Dendritic cell treated with granulocyte-macrophage colony-stimulating factor and Interleukin-4, amounts not matched to agents 40 ng/mL and 50 ng/mL, for 4 days (primary cell): ENCODE results near the gene ADAP1.
"Not testable (repeated sequence)": the region's sequence is repeated elsewhere in the genome, so short reads cannot be mapped to it uniquely, and the experiment has no call there.

Source experiments
- H3K27ac Mint-ChIP-seq: one replicate; pipeline ENCODE4 v1.8.0; 2022; ENCODE audit warnings: mild to moderate bottlenecking, mixed read lengths
- H3K27me3 Mint-ChIP-seq: one replicate; pipeline ENCODE4 v1.8.0; 2022; ENCODE audit warnings: mild to moderate bottlenecking, mixed read lengths
- H3K36me3 Mint-ChIP-seq: one replicate; pipeline ENCODE4 v1.8.0; 2022; ENCODE audit warnings: low read depth, mixed read lengths
- H3K4me1 Mint-ChIP-seq: one replicate; pipeline ENCODE4 v1.8.0; 2022; ENCODE audit warnings: low read depth, mixed read lengths
- H3K4me3 Mint-ChIP-seq: one replicate; pipeline ENCODE4 v1.8.0; 2022; ENCODE audit warnings: mild to moderate bottlenecking, moderate library complexity, mixed read lengths
- H3K9me3 Mint-ChIP-seq: one replicate; pipeline ENCODE4 v1.8.0; 2022; ENCODE audit warnings: mixed read lengths
- intact Hi-C: fragments of 100-400 bp; cut with micrococcal nuclease; formaldehyde crosslinking; loops from one replicate; pipeline ENCODE4 v1.15.0; 2022

The ADAP1 gene

DNA sequence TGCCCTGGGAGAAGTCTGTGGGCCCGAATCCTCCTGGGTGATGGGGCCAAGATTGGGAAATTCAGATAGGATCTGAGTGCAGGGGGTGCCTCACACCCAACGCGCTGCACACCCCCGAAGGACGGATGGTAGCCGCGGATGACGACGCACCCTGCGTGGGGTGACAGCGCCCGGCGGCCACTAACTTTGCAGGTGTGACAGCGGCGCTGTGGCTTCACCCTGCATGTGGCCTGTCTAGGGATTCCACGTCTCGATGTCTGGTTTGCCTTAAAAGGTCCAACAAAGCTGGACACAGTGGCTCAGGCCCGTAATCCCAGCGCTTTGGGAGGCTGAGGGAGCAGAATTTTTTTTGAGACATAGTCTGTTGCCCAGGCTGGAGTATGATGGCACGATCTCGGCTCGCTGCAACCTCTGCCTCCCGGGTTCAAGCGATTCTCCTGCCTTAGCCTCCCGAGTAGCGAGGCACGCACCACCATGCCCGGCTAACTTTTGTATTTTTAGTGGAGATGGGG lies 18.6 kb downstream of the ADAP1 start:
- H3K36me3 Mint-ChIP-seq, result peaks cover 66% of the 10 kb centered on the region
- no peak overlapping the region for H3K4me3 Mint-ChIP-seq
- H3K9me3 Mint-ChIP-seq, result no peaks in the 10 kb centered on the region
- peaks cover 9% of the 10 kb centered on the region for H3K27me3 Mint-ChIP-seq
- H3K27ac Mint-ChIP-seq, result no peak overlapping the region
- intact Hi-C loops, result no loop called here
- H3K4me1 Mint-ChIP-seq, result peaks cover 63% of the 10 kb centered on the region

DNA sequence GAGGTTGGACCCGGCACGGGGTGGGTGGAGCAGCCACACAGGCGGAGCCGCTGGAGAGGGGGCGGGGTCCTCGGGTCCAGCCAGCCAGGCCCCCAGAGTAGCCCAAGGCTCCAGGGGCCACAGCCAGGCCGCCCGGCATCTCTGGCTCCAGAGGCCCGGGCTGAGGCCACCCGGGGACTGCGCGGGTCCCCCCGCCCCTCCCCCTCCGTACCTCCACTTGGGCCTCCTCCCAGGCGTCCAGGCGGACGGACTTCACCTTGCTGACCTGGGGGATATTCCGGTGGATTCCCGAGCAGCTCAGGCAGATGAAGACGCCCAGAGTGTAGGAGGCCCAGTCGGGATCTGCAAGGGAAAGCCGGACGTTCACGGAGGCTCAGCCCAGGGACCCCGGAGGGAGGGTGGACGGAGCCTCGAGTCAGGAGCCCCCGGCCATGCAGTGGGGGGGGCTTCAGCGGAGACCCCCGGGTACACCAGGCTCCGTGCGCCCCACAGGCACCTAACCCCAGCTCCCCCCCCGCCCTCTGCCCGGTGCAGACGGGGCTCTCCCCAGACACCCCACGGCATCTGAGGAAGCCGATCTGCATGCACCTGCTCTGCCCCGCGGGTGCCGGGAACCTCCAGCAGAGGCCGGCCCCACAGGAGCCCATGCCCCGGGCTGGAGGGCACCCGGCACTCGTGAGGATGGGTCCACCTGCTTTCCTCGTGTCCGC lies 19.2 kb downstream of the ADAP1 start:
- Mint-ChIP-seq H3K27ac (no peak overlapping the region), H3K4me1 (peaks cover 63% of the 10 kb centered on the region), H3K36me3 (peaks cover 71% of the 10 kb centered on the region), H3K9me3 (no peaks in the 10 kb centered on the region), H3K4me3 (no peak overlapping the region), H3K27me3 (peaks cover 9% of the 10 kb centered on the region)
- intact Hi-C loops, result no loop called here

DNA sequence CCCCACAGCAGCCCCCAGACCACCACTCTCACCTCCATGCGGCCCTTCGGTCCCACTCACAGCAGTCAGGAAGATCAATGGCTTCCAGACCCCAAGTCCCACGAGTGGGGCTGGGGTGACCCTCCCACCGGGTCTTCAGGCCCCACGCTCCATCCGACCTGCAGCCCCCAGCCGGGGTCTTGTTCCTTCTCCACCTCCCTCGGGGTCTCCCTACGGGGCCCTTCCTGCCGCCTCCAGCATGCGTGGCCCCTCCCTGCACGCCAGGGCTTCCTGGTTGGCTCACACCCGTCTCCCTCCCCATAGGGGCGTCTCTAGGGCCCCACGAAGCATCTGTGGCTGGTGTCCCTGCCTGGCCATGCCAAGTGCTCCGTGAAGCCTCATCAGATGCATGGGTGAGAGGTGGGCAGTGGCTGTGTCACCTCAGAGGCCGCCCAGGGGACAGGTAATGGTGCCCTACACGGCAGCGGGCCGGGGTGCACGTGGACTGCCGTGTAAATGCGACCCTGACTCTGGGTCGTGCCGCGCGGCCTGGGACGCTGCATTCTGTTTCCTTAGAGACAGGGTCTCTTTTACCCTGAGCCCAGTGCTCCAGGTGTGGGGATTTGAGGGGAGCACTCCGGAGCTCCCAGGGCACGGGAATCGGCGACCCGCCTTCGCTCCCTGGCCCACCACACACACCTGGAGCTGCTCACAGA lies 19.9 kb downstream of the ADAP1 start:
- Mint-ChIP-seq H3K4me3 (no peak overlapping the region), H3K4me1 (peaks cover 63% of the 10 kb centered on the region), H3K36me3 (peaks cover 78% of the 10 kb centered on the region), H3K27me3 (peaks cover 9% of the 10 kb centered on the region), H3K27ac (no peak overlapping the region), H3K9me3 (no peaks in the 10 kb centered on the region)
- intact Hi-C loops, result no loop called here

DNA sequence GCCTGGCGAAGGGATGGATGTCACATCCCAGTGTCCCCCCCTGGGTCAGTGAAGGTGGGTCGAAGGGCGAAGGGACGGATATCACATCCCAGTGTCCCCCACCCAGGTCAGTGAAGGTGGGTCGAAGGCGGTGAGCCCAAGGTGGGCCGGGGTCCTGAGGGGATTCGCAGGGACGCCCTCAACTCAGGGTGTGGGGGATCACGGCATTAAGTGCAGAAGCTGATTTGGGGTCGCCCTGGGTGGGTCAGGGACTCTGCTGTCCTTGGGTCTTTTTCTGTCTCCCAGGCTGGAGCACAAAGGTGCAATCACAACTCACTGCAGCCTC lies 21.9 kb downstream of the ADAP1 start:
- no peaks in the 10 kb centered on the region for H3K9me3 Mint-ChIP-seq
- peaks cover 72% of the 10 kb centered on the region for H3K4me1 Mint-ChIP-seq
- peaks cover 9% of the 10 kb centered on the region for H3K27me3 Mint-ChIP-seq
- H3K4me3 Mint-ChIP-seq, result no peak overlapping the region
- H3K36me3 Mint-ChIP-seq, result peaks cover 73% of the 10 kb centered on the region
- intact Hi-C loops, result no loop called here
- H3K27ac Mint-ChIP-seq, result peak overlapping the region; percentile 77

DNA sequence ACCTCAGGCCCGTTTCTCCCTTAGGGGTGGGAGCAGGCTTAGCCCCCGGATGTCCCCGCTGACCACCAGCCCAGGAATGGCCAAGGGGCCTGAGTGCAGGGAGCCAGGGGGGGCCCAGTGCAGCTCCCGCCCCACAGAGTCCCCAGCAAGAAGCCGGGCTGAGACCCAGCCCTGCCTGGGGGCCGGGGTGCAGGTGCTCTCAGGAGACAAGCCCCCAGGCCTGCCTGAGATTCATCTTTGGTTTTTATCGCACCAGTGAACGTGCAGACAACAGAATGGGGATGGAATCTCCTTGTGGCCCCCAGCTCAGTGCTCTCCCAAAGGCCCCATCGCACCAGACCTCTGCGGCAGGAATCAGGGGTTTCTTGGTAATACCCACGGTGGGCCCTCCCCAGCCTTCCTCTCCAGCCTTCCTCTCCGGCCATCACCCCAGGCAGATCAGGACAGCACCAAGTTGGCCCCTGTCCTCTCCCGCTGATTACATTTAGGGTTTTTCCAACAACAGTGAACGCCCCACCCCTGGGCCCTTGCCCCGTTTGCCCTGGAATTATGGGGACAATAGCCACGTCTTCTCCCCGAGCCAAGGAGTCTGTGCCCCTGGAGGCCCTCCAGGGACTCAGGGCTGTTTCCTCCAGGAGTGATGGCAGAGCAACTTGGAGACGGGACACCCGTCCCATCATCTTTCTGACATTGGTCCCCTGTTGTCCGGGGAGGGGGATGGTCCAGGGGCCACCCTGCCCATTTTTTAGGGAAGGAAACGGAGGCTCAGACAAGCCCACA lies 22.4 kb downstream of the ADAP1 start:
- Mint-ChIP-seq H3K4me3 (no peak overlapping the region), H3K27ac (peak overlapping the region; percentile 77), H3K27me3 (peaks cover 9% of the 10 kb centered on the region), H3K36me3 (peaks cover 79% of the 10 kb centered on the region), H3K4me1 (peaks cover 77% of the 10 kb centered on the region), H3K9me3 (no peaks in the 10 kb centered on the region)
- intact Hi-C loops, result no loop called here

DNA sequence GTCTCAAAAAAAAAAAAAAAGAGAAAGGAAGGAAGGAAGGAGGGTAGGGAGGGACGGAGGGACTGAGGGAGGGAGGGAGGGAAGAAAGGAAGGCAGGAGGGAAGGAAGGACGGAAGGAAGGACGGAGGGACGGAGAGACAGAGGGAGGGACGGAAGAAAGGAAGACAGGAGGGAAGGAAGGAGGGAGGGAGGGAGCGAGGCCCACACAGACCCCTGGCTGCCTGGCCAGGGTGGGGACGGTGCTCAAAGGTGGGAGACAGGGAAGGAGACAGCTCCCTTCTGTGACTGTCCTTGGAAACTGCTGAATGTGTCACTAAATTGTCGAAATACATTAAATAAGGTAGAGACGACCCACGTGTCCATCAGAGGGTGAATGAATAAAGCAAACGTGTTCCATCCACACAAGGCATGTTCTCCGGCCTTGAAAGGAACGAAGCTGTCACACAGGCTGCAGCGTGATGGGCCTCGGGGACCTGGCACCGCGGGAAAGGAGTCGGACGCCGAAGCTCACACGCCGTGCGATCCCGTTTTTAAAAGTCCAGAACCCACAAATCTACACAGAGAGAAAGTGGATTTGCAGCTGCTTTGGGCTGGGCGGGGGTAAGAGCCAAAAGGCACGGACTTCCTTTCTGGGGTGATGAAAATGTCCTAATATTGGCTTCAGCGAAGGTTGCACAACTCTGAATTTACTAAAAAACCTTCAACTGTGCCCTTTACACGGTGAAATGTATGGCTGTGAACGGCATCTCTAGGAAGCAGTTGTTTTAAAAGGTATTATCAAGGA lies 23.3 kb downstream of the ADAP1 start:
- Mint-ChIP-seq H3K27me3 (peaks cover 9% of the 10 kb centered on the region), H3K4me3 (no peak overlapping the region), H3K4me1 (peaks cover 81% of the 10 kb centered on the region), H3K36me3 (peaks cover 83% of the 10 kb centered on the region), H3K27ac (peak overlapping the region; percentile 77), H3K9me3 (no peaks in the 10 kb centered on the region)
- intact Hi-C loops, result no loop called here

DNA sequence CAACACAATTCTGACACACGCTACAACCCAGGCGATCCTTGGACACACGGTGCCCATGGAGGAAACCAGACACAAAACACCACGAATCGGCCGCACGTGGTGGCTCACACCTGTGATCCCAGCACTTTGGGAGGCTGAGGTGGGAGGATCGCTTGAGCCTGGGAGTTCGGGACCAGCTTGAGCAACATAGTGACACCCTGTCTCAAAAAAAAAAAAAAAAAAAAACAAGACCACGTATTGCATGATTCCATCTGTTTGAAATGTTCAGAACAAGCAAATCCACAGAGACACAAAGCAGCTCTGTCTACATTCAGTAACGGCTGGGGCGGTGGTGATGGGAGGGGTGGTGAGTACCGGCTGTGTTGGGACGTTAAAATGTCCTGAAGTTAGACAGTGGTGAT lies 25.2 kb downstream of the ADAP1 start:
- peaks cover 9% of the 10 kb centered on the region for H3K27me3 Mint-ChIP-seq
- intact Hi-C loops, result loop anchor here (10.0 kb wide), 1 partner anchor 135 kb away; no protein-coding TSS in a partner anchor
- peak overlapping the region; percentile 92 for H3K27ac Mint-ChIP-seq
- H3K4me1 Mint-ChIP-seq, result peaks cover 84% of the 10 kb centered on the region
- peak overlapping the region; percentile 68 for H3K4me3 Mint-ChIP-seq
- H3K36me3 Mint-ChIP-seq, result peaks cover 80% of the 10 kb centered on the region
- no peaks in the 10 kb centered on the region for H3K9me3 Mint-ChIP-seq

DNA sequence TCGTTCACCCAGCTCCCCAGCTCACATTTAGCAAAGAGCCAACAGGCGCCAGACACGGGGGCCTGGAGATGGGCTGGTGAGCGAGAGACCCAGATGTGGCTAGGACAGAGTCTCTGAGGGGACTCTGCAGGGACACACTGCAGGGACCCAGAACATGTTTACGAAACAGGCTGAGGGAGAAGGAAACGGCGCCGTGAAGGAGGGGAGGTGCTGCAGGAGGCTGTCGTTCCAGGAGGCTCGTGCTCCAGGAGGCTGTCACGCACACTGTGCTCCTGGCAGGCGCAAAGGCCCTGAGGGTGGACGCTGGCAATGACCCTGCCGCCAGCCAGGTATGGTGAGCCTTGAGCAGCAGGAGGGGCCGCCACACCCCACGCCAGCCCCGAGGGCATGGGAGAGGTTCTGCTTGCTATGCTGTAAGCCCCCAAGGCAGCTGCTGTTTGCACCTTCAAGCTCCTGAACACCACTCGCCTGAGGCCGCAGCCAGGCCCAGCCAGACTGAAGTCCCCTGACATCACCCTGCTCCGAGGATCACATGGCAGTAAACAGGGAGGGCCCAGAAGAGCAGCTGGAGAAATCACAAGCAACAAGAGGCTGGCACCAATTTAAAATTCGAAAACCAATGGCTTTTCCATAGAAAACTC lies 27.3 kb downstream of the ADAP1 start:
- Mint-ChIP-seq H3K27me3 (peaks cover 5% of the 10 kb centered on the region), H3K36me3 (peaks cover 74% of the 10 kb centered on the region), H3K4me1 (peaks cover 94% of the 10 kb centered on the region), H3K9me3 (no peaks in the 10 kb centered on the region), H3K4me3 (no peak overlapping the region), H3K27ac (peak overlapping the region; percentile 8)
- intact Hi-C loops, result loop anchor here (10.0 kb wide), 1 partner anchor 138 kb away; no protein-coding TSS in a partner anchor

DNA sequence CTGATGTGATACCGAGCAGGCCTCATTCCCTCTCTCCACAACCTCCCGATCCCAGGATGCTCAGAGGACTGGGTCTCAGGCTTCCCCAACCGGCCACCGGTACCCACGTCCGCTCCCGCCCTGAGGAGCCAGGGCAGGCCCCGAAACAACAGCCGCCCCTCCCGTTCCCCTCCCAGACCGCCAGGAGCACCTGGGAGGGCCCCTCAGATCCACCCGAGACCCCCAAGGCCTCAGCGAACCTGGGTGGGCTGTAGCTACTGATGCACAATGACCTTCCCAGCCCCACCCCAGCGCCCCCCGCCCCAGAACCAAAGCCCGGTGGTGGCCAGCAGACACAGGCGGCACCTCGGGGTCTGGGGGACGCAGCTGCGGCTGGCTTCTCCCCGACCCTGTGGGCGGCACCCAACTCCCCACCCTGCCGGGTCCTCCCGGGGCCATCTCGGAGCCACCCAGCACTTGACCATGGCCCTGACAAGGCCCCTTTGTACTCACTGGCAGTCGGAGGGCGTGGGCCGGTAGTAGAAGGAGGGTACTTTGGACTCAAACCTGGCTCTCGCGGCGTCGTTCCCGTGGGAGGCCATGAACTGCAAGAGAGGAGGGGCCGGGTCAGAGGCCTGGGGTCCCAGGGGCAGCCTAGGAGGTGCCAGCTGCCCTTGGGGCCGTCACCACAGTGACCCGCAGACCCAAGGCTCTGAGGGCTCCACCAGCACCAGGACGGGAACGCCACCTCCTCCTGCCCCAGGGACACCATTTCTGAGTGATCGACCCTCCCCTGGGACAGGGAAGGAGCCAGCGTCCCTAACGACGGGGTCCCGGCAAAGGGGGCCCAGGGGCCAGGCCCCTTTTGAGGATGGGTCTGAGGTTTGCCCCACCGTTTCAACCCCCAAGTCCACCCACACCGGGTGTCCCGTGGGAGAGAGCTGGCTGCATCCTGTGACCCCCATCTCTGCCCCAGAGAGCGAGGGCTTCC lies 28.1 kb downstream of the ADAP1 start:
- H3K4me3 Mint-ChIP-seq, result no peak overlapping the region
- peak overlapping the region; percentile 69 for H3K27ac Mint-ChIP-seq
- no peaks in the 10 kb centered on the region for H3K9me3 Mint-ChIP-seq
- peaks cover 90% of the 10 kb centered on the region for H3K4me1 Mint-ChIP-seq
- H3K36me3 Mint-ChIP-seq, result peaks cover 71% of the 10 kb centered on the region
- H3K27me3 Mint-ChIP-seq, result peaks cover 6% of the 10 kb centered on the region
- intact Hi-C loops, result loop anchor here (10.0 kb wide), 1 partner anchor 138 kb away; no protein-coding TSS in a partner anchor

DNA sequence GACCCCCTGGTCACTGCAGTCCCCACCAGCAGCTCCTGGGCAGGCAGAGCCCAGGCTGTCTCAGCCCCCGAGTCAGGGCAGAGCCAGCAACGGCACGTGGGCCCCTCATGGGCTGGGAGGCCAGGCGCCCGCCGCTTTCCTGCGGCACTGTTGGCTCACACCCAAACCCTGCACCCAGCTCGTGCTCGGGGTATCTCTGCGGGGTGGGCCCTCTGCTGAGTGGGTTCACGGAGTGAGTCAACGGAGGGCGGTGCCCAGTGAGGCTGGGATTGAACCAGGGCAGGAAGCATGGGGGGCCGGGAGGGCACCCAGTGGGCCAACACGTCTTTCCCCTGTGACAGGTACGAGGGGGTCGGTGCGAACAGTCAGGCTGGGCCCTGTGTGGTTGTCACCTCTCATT lies 28.9 kb downstream of the ADAP1 start:
- Mint-ChIP-seq H3K9me3 (no peaks in the 10 kb centered on the region), H3K4me1 (peaks cover 90% of the 10 kb centered on the region), H3K36me3 (peaks cover 71% of the 10 kb centered on the region), H3K4me3 (no peak overlapping the region), H3K27me3 (peaks cover 2% of the 10 kb centered on the region), H3K27ac (peak overlapping the region; percentile 69)
- intact Hi-C loops, result loop anchor here (10.0 kb wide), 1 partner anchor 139 kb away; no protein-coding TSS in a partner anchor

DNA sequence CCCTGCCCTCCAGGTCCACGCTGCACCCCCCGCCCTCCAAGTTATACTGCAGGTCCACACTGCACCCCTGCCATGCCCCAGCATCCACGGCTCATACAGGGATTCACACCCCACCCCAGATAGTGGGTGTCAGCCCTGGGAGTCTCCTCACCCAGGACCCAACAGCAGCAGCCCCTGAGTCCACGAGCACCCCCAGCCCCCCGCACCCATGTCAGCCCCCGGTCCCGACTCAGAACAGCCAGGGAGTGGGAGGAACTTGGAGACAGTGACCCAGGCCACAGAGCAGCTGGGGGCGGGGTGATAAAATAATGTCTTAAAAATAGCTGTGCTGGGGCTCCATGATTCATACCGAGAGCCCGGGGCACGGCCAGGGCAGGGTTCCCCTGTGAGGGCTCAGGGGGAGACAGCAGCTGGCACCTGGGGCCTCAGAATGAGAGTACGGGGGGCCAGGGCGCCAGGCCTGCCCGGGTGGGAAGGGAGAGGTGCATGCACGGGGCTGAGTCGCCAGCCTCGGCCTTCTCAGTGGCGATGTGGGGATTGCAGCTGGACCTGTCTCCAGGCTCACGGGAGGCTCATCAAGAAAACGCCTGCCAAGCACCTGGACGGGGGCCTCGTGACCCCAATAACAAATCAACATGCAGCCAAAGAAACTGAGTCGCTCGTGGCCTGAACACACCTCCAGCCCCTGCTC lies 29.8 kb downstream of the ADAP1 start:
- Mint-ChIP-seq H3K4me3 (peak overlapping the region; percentile 51), H3K27me3 (peaks cover 2% of the 10 kb centered on the region), H3K27ac (peak overlapping the region; percentile 80), H3K9me3 (no peaks in the 10 kb centered on the region), H3K4me1 (peaks cover 89% of the 10 kb centered on the region), H3K36me3 (peaks cover 72% of the 10 kb centered on the region)
- intact Hi-C loops, result loop anchor here (10.0 kb wide), 1 partner anchor 140 kb away; no protein-coding TSS in a partner anchor

DNA sequence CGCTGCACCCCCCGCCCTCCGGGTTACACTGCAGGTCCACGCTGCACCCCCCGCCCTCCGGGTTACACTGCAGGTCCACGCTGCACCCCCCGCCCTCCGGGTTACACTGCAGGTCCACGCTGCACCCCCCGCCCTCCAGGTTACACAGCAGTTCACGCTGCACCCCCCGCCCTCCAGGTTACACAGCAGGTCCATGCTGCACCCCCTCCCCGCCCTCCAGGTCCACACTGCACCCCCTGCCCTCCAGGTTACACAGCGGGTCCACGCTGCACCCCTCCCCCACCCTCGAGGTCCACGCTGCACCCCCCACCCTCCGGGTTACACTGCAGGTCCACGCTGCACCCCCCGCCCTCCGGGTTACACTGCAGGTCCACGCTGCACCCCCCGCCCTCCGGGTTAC lies 30.4 kb downstream of the ADAP1 start:
- intact Hi-C loops, result loop anchor here (10.0 kb wide), 1 partner anchor 141 kb away; no protein-coding TSS in a partner anchor
- not testable (repeated sequence) for H3K4me3 Mint-ChIP-seq, H3K9me3 Mint-ChIP-seq, H3K27me3 Mint-ChIP-seq
- Mint-ChIP-seq H3K36me3 (peaks cover 72% of the 10 kb centered on the region), H3K27ac (peak overlapping the region; percentile 80), H3K4me1 (peaks cover 88% of the 10 kb centered on the region)
